Measurements from ENCODE around the gene NEDD8. TPM values are rescaled to one million over a fixed set of nuclear protein-coding genes. Genes with fewer than 3 reads are reported as not detected.

Gene NEDD8
- total RNA-seq, 4 donors from 2014 or later = 68.6 to 109 (median 98.3) TPM

DNA sequence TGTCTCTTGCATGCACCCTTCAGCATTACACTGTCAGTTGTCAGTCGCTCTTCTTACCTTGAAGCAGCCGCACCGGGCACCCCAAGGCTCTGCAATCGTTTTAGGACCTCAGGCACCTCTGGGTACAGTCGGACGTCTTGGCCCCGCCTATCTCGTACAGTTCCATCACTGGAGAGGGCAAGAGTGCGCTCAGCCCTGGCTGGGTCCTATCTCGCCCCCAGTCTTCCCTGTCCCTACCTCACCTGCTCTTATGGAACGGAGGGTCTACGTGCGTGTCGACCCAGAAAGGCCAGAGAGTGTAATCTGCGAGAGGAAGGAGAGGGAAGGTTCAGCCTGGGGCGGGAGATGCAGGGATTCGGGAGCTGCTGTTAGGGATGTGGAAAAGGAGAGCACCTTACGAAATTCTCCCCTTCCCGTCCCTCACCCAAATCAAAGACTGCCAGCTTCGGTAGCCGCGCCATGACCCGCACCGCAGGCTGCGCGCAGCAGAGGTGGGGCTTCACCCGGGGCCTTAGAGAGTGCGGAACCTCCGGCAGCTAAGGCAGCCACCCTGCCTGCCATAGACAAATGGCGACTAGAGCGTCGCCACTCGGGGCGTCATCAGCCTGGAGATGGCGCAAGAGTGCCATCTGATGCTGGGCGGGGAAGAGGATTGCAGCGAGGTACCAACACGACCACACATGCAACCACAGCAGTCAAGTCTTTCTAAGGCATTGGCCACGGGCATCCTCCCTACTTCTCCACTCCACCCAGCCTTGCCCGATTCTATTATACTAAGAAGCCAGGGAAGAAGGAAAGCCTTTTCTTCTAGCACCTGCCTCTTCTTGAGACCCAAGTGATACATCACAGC is 16.4 kb downstream of the NEDD8 start, which contains the start of gene MDP1:
Gene MDP1, minus strand, starts transcription at position 572 of the 850 bp plus-strand sequence. Its CDS starts 111 bp downstream, at position 461.
- H3K36me3 ChIP-seq = peaks cover 0 to 24% (median 0%) of the 10 kb centered on the region in 3 donors
- H3K4me1 ChIP-seq = peaks cover 0 to 41% (median 25%) of the 10 kb centered on the region in 4 donors
- H3K4me3 ChIP-seq = peak within 1 kb of the TSS; percentile 70 to 89 (median 79)
- no peaks in the 10 kb centered on the region for H3K27me3 ChIP-seq
- H3K27ac ChIP-seq = peak within 1 kb of the TSS; percentile 83 to 98 (median 92)
- H3K9me3 ChIP-seq = no peaks in the 10 kb centered on the region
- peak; percentile 77 to 82 for DNase-seq (ENCODE audit: low spot score in 2 of 2)
- 1% methylated on average over 40 of the region's 40 CpGs for WGBS, 2 donors
- TF ChIP-seq, protein P1, sequence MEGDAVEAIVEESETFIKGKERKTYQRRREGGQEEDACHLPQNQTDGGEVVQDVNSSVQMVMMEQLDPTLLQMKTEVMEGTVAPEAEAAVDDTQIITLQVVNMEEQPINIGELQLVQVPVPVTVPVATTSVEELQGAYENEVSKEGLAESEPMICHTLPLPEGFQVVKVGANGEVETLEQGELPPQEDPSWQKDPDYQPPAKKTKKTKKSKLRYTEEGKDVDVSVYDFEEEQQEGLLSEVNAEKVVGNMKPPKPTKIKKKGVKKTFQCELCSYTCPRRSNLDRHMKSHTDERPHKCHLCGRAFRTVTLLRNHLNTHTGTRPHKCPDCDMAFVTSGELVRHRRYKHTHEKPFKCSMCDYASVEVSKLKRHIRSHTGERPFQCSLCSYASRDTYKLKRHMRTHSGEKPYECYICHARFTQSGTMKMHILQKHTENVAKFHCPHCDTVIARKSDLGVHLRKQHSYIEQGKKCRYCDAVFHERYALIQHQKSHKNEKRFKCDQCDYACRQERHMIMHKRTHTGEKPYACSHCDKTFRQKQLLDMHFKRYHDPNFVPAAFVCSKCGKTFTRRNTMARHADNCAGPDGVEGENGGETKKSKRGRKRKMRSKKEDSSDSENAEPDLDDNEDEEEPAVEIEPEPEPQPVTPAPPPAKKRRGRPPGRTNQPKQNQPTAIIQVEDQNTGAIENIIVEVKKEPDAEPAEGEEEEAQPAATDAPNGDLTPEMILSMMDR (IDR thresholded peaks at IDR 0.05) = peak; percentile 39 to 70 (median 60)
- TF ChIP-seq EP300 (IDR thresholded peaks at IDR 0.05) (peak; percentile 25 to 95), POLR2A (IDR thresholded peaks at IDR 0.05) (peak; percentile 44 to 77)

DNA sequence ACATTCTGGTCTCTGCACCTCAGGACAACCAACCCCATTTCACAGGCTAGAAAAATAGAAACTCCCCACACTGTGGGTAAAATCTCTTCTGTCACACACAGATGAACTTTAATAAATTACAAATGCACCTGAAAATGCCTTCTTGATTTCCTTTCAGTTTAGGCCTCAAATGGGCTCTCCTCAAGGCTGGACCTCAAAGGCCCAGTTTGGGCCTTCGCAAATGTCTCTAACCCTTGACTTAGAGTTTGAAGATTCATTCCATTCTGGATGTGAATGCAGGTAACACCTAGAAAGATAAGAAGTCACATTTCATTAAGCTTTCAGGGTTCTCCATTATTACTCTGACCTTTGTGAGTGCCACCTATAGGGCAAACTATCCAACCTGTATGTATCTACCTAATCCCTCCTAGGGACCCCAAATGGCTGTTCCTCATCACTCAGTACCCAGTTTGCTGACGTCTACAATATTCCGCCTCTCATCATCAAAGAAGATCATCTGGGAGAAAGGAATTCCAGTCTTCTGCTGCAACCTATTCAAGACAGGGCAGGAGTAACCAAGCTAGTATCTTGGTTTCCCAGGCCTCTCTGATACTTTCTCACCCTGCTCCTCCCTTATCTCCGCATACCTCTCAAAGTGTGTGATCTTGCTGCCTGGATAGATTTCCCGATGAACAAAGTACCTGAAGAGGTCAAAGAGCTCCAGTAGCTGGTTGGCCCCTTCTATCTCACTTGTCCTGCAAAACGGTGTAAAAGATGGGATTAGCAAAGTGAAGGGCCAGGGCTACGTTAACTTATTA is 18.1 kb downstream of the NEDD8 start:
- H3K36me3 ChIP-seq = peaks cover 0 to 41% (median 15%) of the 10 kb centered on the region in 3 donors
- peak overlapping the region; percentile 55 to 89 (median 70) for H3K4me3 ChIP-seq
- TF ChIP-seq, protein P1 (IDR thresholded peaks at IDR 0.05) = no peak
- no peak for TF ChIP-seq EP300 (IDR thresholded peaks at IDR 0.05)
- no peak for TF ChIP-seq POLR2A (IDR thresholded peaks at IDR 0.05)
- 92% methylated on average over 7 of the region's 7 CpGs for WGBS, 2 donors
- no peak for DNase-seq (ENCODE audit: low spot score in 2 of 2)
- no peaks in the 10 kb centered on the region for H3K9me3 ChIP-seq
- peaks cover 0 to 41% (median 25%) of the 10 kb centered on the region in 4 donors for H3K4me1 ChIP-seq
- H3K27me3 ChIP-seq = no peaks in the 10 kb centered on the region
- peak overlapping the region; percentile 79 to 98 (median 94) for H3K27ac ChIP-seq

DNA sequence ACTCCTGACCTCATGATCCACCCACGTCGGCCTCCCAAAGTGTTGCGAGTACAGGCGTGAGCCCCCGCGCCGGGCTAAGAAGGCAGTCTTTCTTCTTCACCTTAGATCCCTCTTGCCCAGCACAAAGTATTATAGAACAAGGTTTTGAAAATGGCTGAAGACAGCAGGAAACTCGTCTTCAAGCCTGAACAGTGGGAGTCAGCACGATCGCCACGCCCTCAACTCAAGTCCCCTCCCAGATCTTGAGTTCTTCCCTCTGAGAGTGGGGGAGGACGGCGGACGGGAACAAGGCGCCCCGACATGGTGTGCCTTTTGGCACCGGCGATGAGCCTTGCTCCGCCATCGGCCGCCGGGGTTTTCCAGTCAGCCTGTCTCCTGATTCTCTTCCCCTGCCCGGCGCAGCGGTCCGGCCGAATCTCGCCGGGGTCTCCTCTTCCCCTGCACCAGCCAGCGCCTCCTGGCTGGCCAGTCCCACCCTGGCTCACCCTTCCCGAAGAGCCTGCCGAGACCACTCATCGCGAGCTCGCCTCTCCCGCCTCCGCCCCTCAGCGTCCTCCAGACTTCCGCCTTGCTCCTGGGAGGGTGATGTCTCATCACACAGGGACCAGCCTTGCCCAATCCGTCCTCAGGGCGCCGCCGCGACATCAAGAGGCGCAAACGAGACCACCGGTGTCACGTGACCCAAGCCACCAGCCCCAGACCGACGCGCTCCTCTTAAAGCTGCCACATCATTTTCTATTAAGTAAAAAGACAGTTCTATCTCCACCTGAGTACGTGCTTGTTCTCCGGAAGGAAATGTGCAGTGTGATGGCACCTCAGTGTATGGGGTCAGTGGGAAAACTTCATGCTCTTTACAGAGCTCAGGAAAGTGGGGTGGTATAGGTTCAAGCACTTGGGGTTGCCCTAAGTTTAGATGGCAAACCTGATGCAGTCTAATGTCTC is 19.0 kb downstream of the NEDD8 start, which contains the start of gene CHMP4A:
Gene CHMP4A, minus strand, starts transcription at position 565 of the 942 bp plus-strand sequence. Its CDS starts 49 bp downstream, at position 516.
- peak; percentile 94 to 96 for DNase-seq (ENCODE audit: low spot score in 2 of 2)
- 0 to 1% methylated on average over 44 to 52 of the region's 53 CpGs for WGBS, 2 donors
- no peaks in the 10 kb centered on the region for H3K9me3 ChIP-seq
- H3K27ac ChIP-seq = peak within 1 kb of the TSS; percentile 79 to 98 (median 94)
- no peaks in the 10 kb centered on the region for H3K27me3 ChIP-seq
- peaks cover 0 to 49% (median 15%) of the 10 kb centered on the region in 3 donors for H3K36me3 ChIP-seq
- TF ChIP-seq POLR2A (IDR thresholded peaks at IDR 0.05) (peak; percentile 89 to 91), EP300 (IDR thresholded peaks at IDR 0.05) (peak; percentile 62 to 98)
- TF ChIP-seq, protein P1 (IDR thresholded peaks at IDR 0.05) = peak in 2 of 5 experiments; percentile 48 to 51
- peak within 1 kb of the TSS; percentile 55 to 89 (median 70) for H3K4me3 ChIP-seq
- H3K4me1 ChIP-seq = peaks cover 0 to 41% (median 25%) of the 10 kb centered on the region in 4 donors

DNA sequence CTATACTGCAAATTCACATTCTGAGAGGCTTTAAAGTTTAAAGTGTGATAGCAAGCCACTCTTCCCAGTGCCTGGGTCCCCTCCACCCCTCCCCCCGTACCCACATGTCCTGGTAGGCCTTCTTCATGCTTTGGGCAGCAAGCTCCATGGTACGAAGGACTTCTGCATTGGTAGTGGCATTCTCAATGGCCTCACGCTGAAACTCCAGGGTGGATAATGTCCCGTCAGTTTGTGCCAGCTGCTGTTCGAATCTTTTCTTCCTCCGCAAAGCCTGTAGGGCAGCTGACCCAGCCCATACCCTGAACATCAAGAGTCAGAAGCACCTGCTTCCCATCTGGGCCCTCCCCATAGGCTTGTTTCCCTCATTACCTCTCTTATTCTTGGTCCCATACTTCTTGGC is 20.9 kb downstream of the NEDD8 start:
- 89 to 93% methylated on average over 6 of the region's 6 CpGs for WGBS, 2 donors
- Histone ChIP-seq H3K4me1 (peaks cover 0 to 40% (median 25%) of the 10 kb centered on the region in 4 donors), H3K4me3 (no peak overlapping the region), H3K27me3 (no peaks in the 10 kb centered on the region), H3K36me3 (peaks cover 0 to 52% (median 22%) of the 10 kb centered on the region in 3 donors), H3K9me3 (no peaks in the 10 kb centered on the region), H3K27ac (no peak overlapping the region)
- no peak for TF ChIP-seq POLR2A (IDR thresholded peaks at IDR 0.05)
- no peak for TF ChIP-seq EP300 (IDR thresholded peaks at IDR 0.05)
- TF ChIP-seq, protein P1 (IDR thresholded peaks at IDR 0.05) = no peak
- no peak for DNase-seq (ENCODE audit: low spot score in 2 of 2)
